Naive thymus-derived CD8-positive, alpha-beta T cell (primary cell): ENCODE measurements around the gene PEX3. TPM values are rescaled to one million over a fixed set of nuclear protein-coding genes. Genes with fewer than 3 reads are reported as not detected.

ENCODE experiments used
- ATAC-seq, 2 donors: fragments of 150-1000 bp; cut with Tn5 transposase in 1 of 2; sonication (Bioruptor Pico), chemical (Tn5 transposase) in 1 of 2; 1 replicate in 1 of 2; 2 replicates in 1 of 2; pipeline ENCODE4 v1.10.0; 2021; ENCODE audit warnings: mild to moderate bottlenecking in 2 of 2, moderate library complexity in 2 of 2
- POLR2A ChIA-PET: fragments of 350-600 bp; sonication (Branson Sonifier 250); formaldehyde crosslinking; loops from one replicate; lab custom pipeline; 2021; ENCODE audit warnings: antibody characterized with exemption; lab: Charles Lee
- DNase-seq, 10 donors: peaks; one replicate each; pipeline versions ENCODE4 v3.0.0 to v3.0.0-alpha.2; 2020 to 2022
- H3K27ac Mint-ChIP-seq, 10 donors: one replicate each; pipeline ENCODE4 v1.8.0; 2020 to 2022; ENCODE audit warnings: mild to moderate bottlenecking in 10 of 10, mixed read lengths in 10 of 10, moderate library complexity in 4 of 10, inconsistent platforms in 1 of 10
- H3K27me3 Mint-ChIP-seq, 5 donors: one replicate each; pipeline ENCODE4 v1.8.0; 2021 to 2022; ENCODE audit warnings: mixed read lengths in 5 of 5
- H3K36me3 Mint-ChIP-seq, 3 donors: one replicate each; pipeline ENCODE4 v1.8.0; 2020 to 2022; ENCODE audit warnings: mixed read lengths in 3 of 3, mild to moderate bottlenecking in 2 of 3, inconsistent platforms in 1 of 3
- H3K4me1 Mint-ChIP-seq, 4 donors: one replicate each; pipeline ENCODE4 v1.8.0; 2021 to 2022; ENCODE audit warnings: mixed read lengths in 4 of 4
- H3K4me3 Mint-ChIP-seq, 10 donors: one replicate each; pipeline ENCODE4 v1.8.0; 2020 to 2022; ENCODE audit warnings: mild to moderate bottlenecking in 10 of 10, mixed read lengths in 10 of 10, moderate library complexity in 6 of 10, inconsistent platforms in 1 of 10
- H3K9me3 Mint-ChIP-seq, 9 donors: one replicate each; pipeline ENCODE4 v1.8.0; 2020 to 2022; ENCODE audit warnings: mixed read lengths in 9 of 9, mild to moderate bottlenecking in 3 of 9, inconsistent platforms in 1 of 9, moderate library complexity in 1 of 9
- polyA plus RNA-seq, 3 donors: library from polyadenylated mRNA; unstranded; fragments of 300-500 nt; fragmentation: Illumina TruSeq; gene quantifications; one replicate each; pipeline ENCODE4 v1.2.3, GENCODE V29; 2021
- total RNA-seq, 8 experiments: library from RNA in 2 of 8; stranded (reverse) in 2 of 8; gene quantifications; one replicate each; pipeline ENCODE4 v1.2.3 and lab custom pipeline; 2021 to 2026

Gene PEX3, protein sequence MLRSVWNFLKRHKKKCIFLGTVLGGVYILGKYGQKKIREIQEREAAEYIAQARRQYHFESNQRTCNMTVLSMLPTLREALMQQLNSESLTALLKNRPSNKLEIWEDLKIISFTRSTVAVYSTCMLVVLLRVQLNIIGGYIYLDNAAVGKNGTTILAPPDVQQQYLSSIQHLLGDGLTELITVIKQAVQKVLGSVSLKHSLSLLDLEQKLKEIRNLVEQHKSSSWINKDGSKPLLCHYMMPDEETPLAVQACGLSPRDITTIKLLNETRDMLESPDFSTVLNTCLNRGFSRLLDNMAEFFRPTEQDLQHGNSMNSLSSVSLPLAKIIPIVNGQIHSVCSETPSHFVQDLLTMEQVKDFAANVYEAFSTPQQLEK
- total RNA-seq (10 to 100 TPM; 21.1 to 25.8 TPM), polyA plus RNA-seq (10 to 100 TPM; 19.2 to 22.2 (median 20.0) TPM), total RNA-seq (lab: John Stamatoyannopoulos, UW) (9.8 to 27.3 (median 18.6) reads per million in 6 experiments)

DNA sequence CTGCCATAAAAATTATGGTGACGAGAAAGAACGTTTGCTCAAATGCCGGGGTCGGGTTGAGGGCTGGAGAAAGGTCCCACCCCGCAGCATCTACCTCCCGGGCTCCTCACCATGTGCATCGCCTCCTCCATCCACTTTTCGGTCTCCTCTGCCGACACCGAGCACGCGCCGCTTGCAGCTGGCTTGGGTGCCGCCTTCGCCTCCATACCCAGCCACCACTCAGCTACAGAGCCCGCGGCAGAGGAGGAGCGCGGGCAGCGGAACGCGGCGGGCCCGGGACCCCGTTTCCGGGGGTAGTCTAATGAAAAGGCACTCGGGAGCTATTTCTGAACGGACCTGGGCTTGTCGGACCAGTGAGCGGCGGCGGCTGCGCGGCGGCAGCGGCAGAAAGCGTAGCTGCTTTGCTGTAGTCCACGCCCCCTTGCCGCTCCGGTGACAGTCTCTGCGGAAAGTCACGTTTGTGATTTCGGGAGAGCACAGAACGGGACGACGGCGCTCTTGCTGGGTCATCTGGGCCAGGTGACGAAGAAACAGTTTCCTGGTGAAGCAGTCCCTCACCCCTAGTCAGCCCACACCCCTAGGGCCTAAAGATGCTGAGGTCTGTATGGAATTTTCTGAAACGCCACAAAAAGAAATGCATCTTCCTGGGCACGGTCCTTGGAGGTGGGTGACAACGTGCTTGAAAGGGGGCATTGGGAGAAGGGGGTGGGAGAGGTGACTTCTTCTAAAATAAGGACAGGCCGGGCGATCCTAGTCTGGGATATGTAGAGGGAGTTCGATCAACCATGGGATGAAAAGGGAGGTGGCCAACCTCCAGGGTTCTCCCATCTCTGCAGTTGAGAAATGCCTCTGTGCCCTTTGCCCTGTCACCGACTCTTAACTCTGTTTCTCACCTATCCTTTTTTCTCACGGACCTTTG, at the start of gene PEX3, which contains the start of gene ADAT2:
PEX3 (plus strand) TSS at position 353 of the 919 bp plus-strand sequence; CDS start at position 591, 238 bp downstream.
ADAT2 (minus strand) TSS at position 243 of the 919 bp plus-strand sequence; CDS start at position 206, 37 bp downstream.
- peak; percentile 92 to 95 for ATAC-seq
- peak; percentile 84 to 96 (median 92) for DNase-seq
- POLR2A ChIA-PET = interaction anchor here (0.6 to 1.8 kb wide), 9 partner anchors 24 to 1304 kb away, joined by 3 to 7 read pairs (median 4); partner anchors contain the start of genes AIG1, FUCA2, NMBR and SF3B5
- peaks cover 0 to 17% (median 0%) of the 10 kb centered on the region in 3 donors for H3K36me3 Mint-ChIP-seq
- H3K4me1 Mint-ChIP-seq = peaks cover 18 to 54% (median 51%) of the 10 kb centered on the region in 4 donors
- H3K27ac Mint-ChIP-seq = peak within 1 kb of the TSS; percentile 94 to 98 (median 97)
- H3K4me3 Mint-ChIP-seq = peak within 1 kb of the TSS; percentile 93 to 100 (median 99)
- no peaks in the 10 kb centered on the region for H3K27me3 Mint-ChIP-seq
- H3K9me3 Mint-ChIP-seq = no peaks in the 10 kb centered on the region

DNA sequence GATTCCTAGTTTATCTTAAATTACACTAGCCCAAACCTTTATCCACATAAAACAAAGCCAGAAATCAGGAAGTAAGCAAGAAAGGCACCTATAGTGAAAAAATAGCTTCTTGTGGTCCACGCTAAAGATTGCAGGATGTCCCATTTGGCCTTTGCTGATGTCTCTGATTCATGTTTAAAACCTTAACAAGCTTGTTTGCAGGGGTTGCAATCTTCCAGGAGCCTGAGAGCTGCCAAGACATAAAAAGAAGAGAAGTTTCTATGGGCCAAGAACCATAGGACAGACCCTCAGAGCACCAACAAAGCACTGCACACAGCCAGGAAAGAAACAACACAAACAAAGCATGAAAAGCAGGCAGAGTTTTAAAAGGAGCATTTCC, 49.5 kb upstream of the PEX3 start:
- Mint-ChIP-seq H3K27ac (peak overlapping the region in 3 of 10 donors; percentile 0 to 15 (median 9)), H3K36me3 (no peaks in the 10 kb centered on the region)
- no peak for ATAC-seq

GRCh38 chr6:143401636-143402370, 48.8 kb upstream of the PEX3 start:
- no peaks in the 10 kb centered on the region for H3K9me3 Mint-ChIP-seq
- POLR2A ChIA-PET = no interaction called here
- peaks cover 6 to 30% (median 24%) of the 10 kb centered on the region in 4 donors for H3K4me1 Mint-ChIP-seq
- H3K36me3 Mint-ChIP-seq = no peaks in the 10 kb centered on the region
- H3K4me3 Mint-ChIP-seq = no peak overlapping the region
- H3K27me3 Mint-ChIP-seq = peaks cover 0 to 20% (median 4%) of the 10 kb centered on the region in 5 donors
- peak overlapping the region in 1 of 10 donors; percentile 29 for H3K27ac Mint-ChIP-seq
- no peak for ATAC-seq
- DNase-seq = no peak

More for the DNA sequence above, 49.5 kb upstream of the PEX3 start:
- DNase-seq = no peak
- H3K4me3 Mint-ChIP-seq = peak overlapping the region in 4 of 10 donors; percentile 5 to 13 (median 8)
- POLR2A ChIA-PET = no interaction called here
- peaks cover 6 to 33% (median 24%) of the 10 kb centered on the region in 4 donors for H3K4me1 Mint-ChIP-seq
- H3K9me3 Mint-ChIP-seq = no peaks in the 10 kb centered on the region
- peaks cover 0 to 14% (median 2%) of the 10 kb centered on the region in 5 donors for H3K27me3 Mint-ChIP-seq

GRCh38 chr6:143402721-143403336, 47.8 kb upstream of the PEX3 start:
- DNase-seq = no peak
- ATAC-seq = no peak
- Mint-ChIP-seq H3K4me1 (peaks cover 6 to 24% (median 23%) of the 10 kb centered on the region in 4 donors), H3K27ac (no peak overlapping the region), H3K4me3 (no peak overlapping the region), H3K9me3 (no peaks in the 10 kb centered on the region), H3K36me3 (no peaks in the 10 kb centered on the region), H3K27me3 (peaks cover 0 to 29% (median 5%) of the 10 kb centered on the region in 5 donors)
- POLR2A ChIA-PET = no interaction called here

- Mint-ChIP-seq H3K36me3 (no peaks in the 10 kb centered on the region), H3K9me3 (peaks cover 0 to 6% (median 0%) of the 10 kb centered on the region in 9 donors), H3K4me3 (no peak overlapping the region), H3K4me1 (peaks cover 4 to 17% (median 11%) of the 10 kb centered on the region in 4 donors), H3K27ac (no peak overlapping the region), H3K27me3 (peaks cover 0 to 29% (median 6%) of the 10 kb centered on the region in 5 donors)
- POLR2A ChIA-PET = no interaction called here
- DNase-seq = no peak
- ATAC-seq = no peak
Measured at GRCh38 chr6:143405373-143406154, 45.0 kb upstream of the PEX3 start.

DNA sequence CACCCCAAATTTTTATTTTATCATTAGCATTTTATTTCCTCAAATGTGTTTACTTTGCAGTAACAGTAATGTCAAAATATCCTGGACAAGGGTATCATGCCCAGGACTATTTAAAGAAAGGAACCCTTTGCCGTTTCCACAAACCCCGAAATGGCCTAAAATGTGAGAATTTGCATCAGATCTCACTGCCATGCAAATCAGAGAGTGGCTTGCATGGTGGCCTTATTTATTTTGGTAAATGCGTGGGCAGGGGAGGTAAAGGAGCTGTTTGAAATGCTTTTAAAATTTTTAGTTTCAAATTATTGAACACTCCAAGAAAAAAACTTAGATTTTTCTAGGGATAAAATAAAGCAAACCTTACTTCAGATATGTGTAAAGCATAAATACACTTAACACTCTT, 43.9 kb upstream of the PEX3 start:
- Mint-ChIP-seq H3K36me3 (no peaks in the 10 kb centered on the region), H3K4me3 (no peak overlapping the region), H3K27ac (no peak overlapping the region), H3K9me3 (peaks cover 0 to 6% (median 0%) of the 10 kb centered on the region in 9 donors), H3K4me1 (peaks cover under 1 to 6% (median under 1%) of the 10 kb centered on the region in 4 donors), H3K27me3 (peaks cover 0 to 29% (median 6%) of the 10 kb centered on the region in 5 donors)
- no peak for ATAC-seq
- DNase-seq = no peak
- POLR2A ChIA-PET = no interaction called here

GRCh38 chr6:143408151-143408786, 42.3 kb upstream of the PEX3 start:
- H3K9me3 Mint-ChIP-seq = peaks cover 0 to 6% (median 0%) of the 10 kb centered on the region in 9 donors
- no peak overlapping the region for H3K4me3 Mint-ChIP-seq
- peaks cover 0 to 29% (median 10%) of the 10 kb centered on the region in 5 donors for H3K27me3 Mint-ChIP-seq
- POLR2A ChIA-PET = no interaction called here
- no peaks in the 10 kb centered on the region for H3K4me1 Mint-ChIP-seq
- H3K27ac Mint-ChIP-seq = no peak overlapping the region
- no peaks in the 10 kb centered on the region for H3K36me3 Mint-ChIP-seq
- DNase-seq = no peak
- ATAC-seq = no peak

DNA sequence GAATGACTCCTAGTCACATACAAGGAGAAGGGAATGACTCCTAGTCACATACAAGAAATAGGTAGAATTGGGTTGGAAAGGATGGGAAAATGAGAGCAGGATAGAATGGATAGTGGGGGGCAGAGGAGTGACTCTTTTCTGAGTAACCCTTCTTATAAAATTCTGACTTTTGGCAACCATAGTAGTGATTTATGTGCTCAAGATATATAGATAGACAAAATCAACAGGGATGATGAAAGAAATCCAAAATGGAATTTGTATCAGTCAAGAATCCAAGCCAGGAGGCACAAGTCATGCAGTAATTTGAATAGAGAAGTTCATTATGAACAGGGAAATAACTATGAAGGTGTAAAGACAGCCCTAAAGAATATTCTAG, 41.8 kb upstream of the PEX3 start:
- Mint-ChIP-seq H3K4me3 (no peak overlapping the region), H3K27ac (no peak overlapping the region), H3K27me3 (peaks cover 0 to 29% (median 10%) of the 10 kb centered on the region in 5 donors), H3K4me1 (no peaks in the 10 kb centered on the region), H3K9me3 (peaks cover 0 to 6% (median 0%) of the 10 kb centered on the region in 9 donors), H3K36me3 (no peaks in the 10 kb centered on the region)
- no peak for DNase-seq
- POLR2A ChIA-PET = no interaction called here
- no peak for ATAC-seq

- H3K36me3 Mint-ChIP-seq = no peaks in the 10 kb centered on the region
- H3K9me3 Mint-ChIP-seq = peaks cover 0 to 6% (median 0%) of the 10 kb centered on the region in 9 donors
- no peak overlapping the region for H3K27ac Mint-ChIP-seq
- peaks cover 0 to 16% (median 10%) of the 10 kb centered on the region in 5 donors for H3K27me3 Mint-ChIP-seq
- no peak overlapping the region for H3K4me3 Mint-ChIP-seq
- H3K4me1 Mint-ChIP-seq = no peaks in the 10 kb centered on the region
- POLR2A ChIA-PET = no interaction called here
- ATAC-seq (no peak), DNase-seq (no peak)
Measured at GRCh38 chr6:143410859-143411270, 39.7 kb upstream of the PEX3 start.

GRCh38 chr6:143414769-143415168, 35.8 kb upstream of the PEX3 start:
- no peak for DNase-seq
- peaks cover 0 to 2% (median 0%) of the 10 kb centered on the region in 9 donors for H3K9me3 Mint-ChIP-seq
- peaks cover 0 to 5% (median 1%) of the 10 kb centered on the region in 5 donors for H3K27me3 Mint-ChIP-seq
- H3K27ac Mint-ChIP-seq = no peak overlapping the region
- no peaks in the 10 kb centered on the region for H3K4me1 Mint-ChIP-seq
- H3K36me3 Mint-ChIP-seq = no peaks in the 10 kb centered on the region
- POLR2A ChIA-PET = no interaction called here
- ATAC-seq = no peak
- H3K4me3 Mint-ChIP-seq = no peak overlapping the region
